Measurements from ENCODE around the gene SPATS2L. TPM values are rescaled to one million over a fixed set of nuclear protein-coding genes. Genes with fewer than 3 reads are reported as not detected.
A peak's percentile ranks its signal among the peaks of the same experiment; 100 is the strongest.

SPATS2L gene
- total RNA-seq, 2 donors from 2014 or later, result 40.3 to 89.9 TPM

GRCh38 chr2:200348897-200349563 lies 42.5 kb downstream of the SPATS2L start:
- H3K9me3 ChIP-seq (ENCODE audit: control insufficient read depth, low read length), result peaks cover 4% of the 10 kb centered on the region
- Mint-ChIP-seq H3K4me1 (peaks cover 30% of the 10 kb centered on the region), H3K36me3 (ENCODE audit: low read depth) (peaks cover 24% of the 10 kb centered on the region), H3K27me3 (ENCODE audit: insufficient read depth) (no peaks in the 10 kb centered on the region), H3K9me3 (peaks cover 4% of the 10 kb centered on the region), H3K27ac (peak overlapping the region; percentile 54), H3K4me3 (no peak overlapping the region)
- no peak overlapping the region for H3K27ac ChIP-seq (ENCODE audit: low read depth, low read length)
- H3K36me3 ChIP-seq (ENCODE audit: control insufficient read depth, insufficient read depth, low read length), result no peaks in the 10 kb centered on the region
- no peaks in the 10 kb centered on the region for H3K27me3 ChIP-seq (ENCODE audit: control insufficient read depth, insufficient read depth, low read length, poor library complexity, severe bottlenecking)
- H3K4me3 ChIP-seq (ENCODE audit: low read length), result no peak overlapping the region
- peaks cover 6% of the 10 kb centered on the region for H3K4me1 ChIP-seq (ENCODE audit: control insufficient read depth, insufficient read depth, low read length)
- 92 to 94% methylated on average over 9 of the region's 9 CpGs for WGBS, 2 experiments (ENCODE audit: insufficient coverage in 1 of 2, insufficient read length in 1 of 2)
- TF ChIP-seq CTCF (conservative IDR thresholded peaks at IDR 0.05), result no peak
- no peak for DNase-seq
- H3K9ac ChIP-seq (ENCODE audit: extremely low read depth, low read length, poor library complexity, severe bottlenecking), result no peak overlapping the region

GRCh38 chr2:200349868-200350267 lies 43.4 kb downstream of the SPATS2L start:
- no peak for TF ChIP-seq CTCF (conservative IDR thresholded peaks at IDR 0.05)
- no peak overlapping the region for H3K4me3 ChIP-seq (ENCODE audit: low read length)
- H3K27ac ChIP-seq (ENCODE audit: low read depth, low read length), result no peak overlapping the region
- Mint-ChIP-seq H3K4me1 (peaks cover 34% of the 10 kb centered on the region), H3K36me3 (ENCODE audit: low read depth) (peaks cover 17% of the 10 kb centered on the region), H3K9me3 (no peaks in the 10 kb centered on the region), H3K27ac (no peak overlapping the region), H3K27me3 (ENCODE audit: insufficient read depth) (no peaks in the 10 kb centered on the region), H3K4me3 (no peak overlapping the region)
- peaks cover 6% of the 10 kb centered on the region for H3K4me1 ChIP-seq (ENCODE audit: control insufficient read depth, insufficient read depth, low read length)
- H3K27me3 ChIP-seq (ENCODE audit: control insufficient read depth, insufficient read depth, low read length, poor library complexity, severe bottlenecking), result no peaks in the 10 kb centered on the region
- H3K36me3 ChIP-seq (ENCODE audit: control insufficient read depth, insufficient read depth, low read length), result no peaks in the 10 kb centered on the region
- no peak for DNase-seq
- 89 to 95% methylated on average over 3 of the region's 3 CpGs for WGBS, 2 experiments (ENCODE audit: insufficient coverage in 1 of 2, insufficient read length in 1 of 2)
- H3K9ac ChIP-seq (ENCODE audit: extremely low read depth, low read length, poor library complexity, severe bottlenecking), result no peak overlapping the region
- H3K9me3 ChIP-seq (ENCODE audit: control insufficient read depth, low read length), result no peaks in the 10 kb centered on the region

GRCh38 chr2:200350850-200351285 lies 44.4 kb downstream of the SPATS2L start:
- Mint-ChIP-seq H3K4me1 (peaks cover 42% of the 10 kb centered on the region), H3K27me3 (ENCODE audit: insufficient read depth) (no peaks in the 10 kb centered on the region), H3K4me3 (no peak overlapping the region), H3K36me3 (ENCODE audit: low read depth) (peaks cover 17% of the 10 kb centered on the region), H3K9me3 (no peaks in the 10 kb centered on the region), H3K27ac (peak overlapping the region; percentile 35)
- Histone ChIP-seq H3K4me3 (ENCODE audit: low read length) (no peak overlapping the region), H3K27me3 (ENCODE audit: control insufficient read depth, insufficient read depth, low read length, poor library complexity, severe bottlenecking) (no peaks in the 10 kb centered on the region), H3K4me1 (ENCODE audit: control insufficient read depth, insufficient read depth, low read length) (peaks cover 6% of the 10 kb centered on the region), H3K36me3 (ENCODE audit: control insufficient read depth, insufficient read depth, low read length) (no peaks in the 10 kb centered on the region), H3K9ac (ENCODE audit: extremely low read depth, low read length, poor library complexity, severe bottlenecking) (no peak overlapping the region), H3K9me3 (ENCODE audit: control insufficient read depth, low read length) (no peaks in the 10 kb centered on the region), H3K27ac (ENCODE audit: low read depth, low read length) (no peak overlapping the region)
- no peak for DNase-seq
- WGBS, 2 experiments (ENCODE audit: insufficient coverage in 1 of 2, insufficient read length in 1 of 2), result 93% methylated on average over 1 of the region's 1 CpG; no CpG with 5 or more reads in 1 of the 2 experiments
- TF ChIP-seq CTCF (conservative IDR thresholded peaks at IDR 0.05), result no peak

Measured in endodermal cell (in vitro differentiated cells).